ENCODE measurements around the gene PATZ1. TPM values are rescaled to one million over a fixed set of nuclear protein-coding genes. Genes with fewer than 3 reads are reported as not detected.

The PATZ1 gene
- total and polyA plus RNA-seq, 2 donors (not counting 3 experiments of a cell fraction or from before 2014, with no cell fraction given), result 19.7 to 23.7 TPM

DNA sequence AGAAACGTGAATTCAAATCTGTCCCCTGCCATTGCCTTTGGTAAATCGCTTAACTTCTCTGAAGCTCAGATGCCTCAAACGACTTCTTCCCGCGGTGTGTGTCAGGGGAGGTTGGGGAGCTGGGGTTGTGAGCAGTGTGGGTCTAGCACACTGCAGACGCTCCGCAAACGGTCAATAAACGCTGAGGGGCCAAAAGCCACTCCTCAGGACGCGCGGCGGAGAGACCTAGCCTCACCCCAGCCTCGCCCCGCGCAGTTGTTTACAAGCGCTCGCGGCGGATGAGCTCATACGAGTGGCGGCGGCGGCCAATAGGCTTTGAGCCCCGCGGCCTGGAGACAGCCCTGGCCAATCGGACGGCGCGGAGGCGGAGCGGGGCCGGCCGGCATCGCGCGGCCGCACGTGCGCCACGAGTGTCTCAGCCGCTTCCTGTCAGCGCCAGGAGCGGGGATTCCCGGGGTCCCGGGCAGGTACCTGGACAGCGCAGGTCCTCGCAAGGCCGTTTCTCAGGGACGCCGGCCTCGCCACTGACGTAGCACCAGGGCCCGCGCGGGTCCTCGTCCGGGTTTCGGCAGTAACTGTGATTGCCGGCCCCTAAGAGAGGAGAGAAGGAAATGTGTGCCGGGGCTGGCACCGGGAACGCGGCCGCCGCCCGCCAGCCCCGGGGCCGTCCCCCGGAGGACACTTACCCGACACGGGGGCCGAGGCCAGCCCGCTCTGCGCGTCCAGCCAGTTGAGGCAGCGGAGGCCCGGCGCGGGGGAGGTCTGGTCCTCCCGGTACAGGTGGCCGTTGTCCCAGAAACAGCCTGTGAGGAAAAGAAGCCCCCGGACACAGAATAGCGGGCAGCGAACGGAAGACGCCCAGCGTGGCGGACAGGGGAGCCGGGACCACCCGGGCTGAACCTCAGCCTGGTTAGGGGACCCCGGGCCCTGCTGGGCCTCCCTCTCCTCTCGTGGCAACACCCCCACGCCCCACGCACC, 55.4 kb downstream of the PATZ1 start:
- peak; percentile 86 for FAIRE-seq
- no peaks in the 10 kb centered on the region for H3K27me3 ChIP-seq (ENCODE audit: control insufficient read depth in 2 of 2, insufficient read depth in 2 of 2, low read length in 2 of 2)
- dilution Hi-C loops (cut with MboI; ENCODE audit: extremely low pct_ligation_motif_present, low sequenced_read_pairs) (no loop called here), intact Hi-C loops (cut with micrococcal nuclease) (loop anchor here (1.0 to 5.0 kb wide), 2 partner anchors 55 to 78 kb away; partner anchors contain the start of gene LIMK2)
- TSS peak; percentile 34 for BruUV-seq (replicated peaks)
- H3K4me3 ChIP-seq (replicated peaks in 1 of 3; ENCODE audit: insufficient read depth in 1 of 3, low read depth in 1 of 3, low read length in 3 of 3), result peak overlapping the region; percentile 41 to 69 (median 45)
- ChIA-PET CTCF (interaction anchor here (1.0 to 4.7 kb wide), 8 partner anchors 11 to 183 kb away, joined by 4 to 79 read pairs (median 11); partner anchors contain the start of gene SELENOM), POLR2A (interaction anchor here (0.7 kb wide), 1 partner anchor 110 kb away, joined by 3 read pairs; no protein-coding TSS in a partner anchor)
- H3K4me1 ChIP-seq (ENCODE audit: control insufficient read depth, extremely low read depth, insufficient read depth, low read length), result peaks cover 41% of the 10 kb centered on the region
- peak overlapping the region; percentile 91 for H3K4me2 ChIP-seq (ENCODE audit: insufficient read depth, low read length)
- H3K9me1 ChIP-seq (replicated peaks; ENCODE audit: control insufficient read depth, extremely low read depth, insufficient read depth, low read length), result no peaks in the 10 kb centered on the region
- TF ChIP-seq MYC (IDR thresholded peaks at IDR 0.05; ENCODE audit: low read depth, low read length) (peak; percentile 10), POLR2AphosphoS5 (IDR thresholded peaks at IDR 0.05; ENCODE audit: insufficient read depth, low read depth, low read length) (peak; percentile 74), POLR2A (IDR thresholded peaks at IDR 0.05; ENCODE audit: low read depth, low read length) (no peak)
- TF ChIP-seq, protein P1, sequence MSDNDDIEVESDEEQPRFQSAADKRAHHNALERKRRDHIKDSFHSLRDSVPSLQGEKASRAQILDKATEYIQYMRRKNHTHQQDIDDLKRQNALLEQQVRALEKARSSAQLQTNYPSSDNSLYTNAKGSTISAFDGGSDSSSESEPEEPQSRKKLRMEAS (IDR thresholded peaks at IDR 0.05; ENCODE audit: insufficient read depth, insufficient read length), result peak; percentile 90
- H4K20me1 ChIP-seq (replicated peaks; ENCODE audit: control insufficient read depth, extremely low read depth, insufficient read depth, low read length), result no peaks in the 10 kb centered on the region
- H3K27ac ChIP-seq (ENCODE audit: insufficient read depth, low read depth, low read length), result peak overlapping the region; percentile 50
- peak overlapping the region; percentile 98 for H2AFZ ChIP-seq (ENCODE audit: low read depth, low read length)
- no peaks in the 10 kb centered on the region for H3K79me2 ChIP-seq (ENCODE audit: control insufficient read depth, insufficient read depth, low read length)
- peak; percentile 96 for DNase-seq (ENCODE audit: low read depth, low spot score)
- peaks cover 0 to 7% of the 10 kb centered on the region in 2 experiments for H3K36me3 ChIP-seq (ENCODE audit: control insufficient read depth in 2 of 2, extremely low read depth in 1 of 2, insufficient read depth in 2 of 2, low read length in 2 of 2)
- H3K9me3 ChIP-seq (replicated peaks; ENCODE audit: control insufficient read depth, insufficient read depth, low read length), result no peaks in the 10 kb centered on the region
- H3K9ac ChIP-seq (replicated peaks; ENCODE audit: extremely low read depth, insufficient read depth, low read length), result peak overlapping the region; percentile 75

DNA sequence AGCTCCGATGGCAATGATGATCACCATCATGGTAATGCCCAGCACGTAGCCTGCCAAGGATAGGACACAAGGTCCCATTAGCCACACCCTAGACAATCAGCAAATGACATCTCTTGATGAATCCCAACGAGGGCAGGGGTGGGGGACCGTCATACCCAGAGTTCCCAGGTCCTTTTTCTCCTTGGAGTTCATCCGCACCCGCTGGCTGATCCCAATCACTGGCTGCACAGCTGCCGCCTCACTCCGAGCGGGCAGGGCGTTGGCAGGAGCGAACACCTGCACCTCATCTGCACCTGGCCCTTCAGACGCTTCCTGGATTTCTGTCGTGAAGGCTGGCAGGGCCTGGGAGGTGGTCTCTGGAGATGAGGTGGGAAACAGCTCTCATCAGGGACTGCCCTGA, 56.8 kb downstream of the PATZ1 start:
- Histone ChIP-seq H3K27ac (ENCODE audit: insufficient read depth, low read depth, low read length) (no peak overlapping the region), H2AFZ (ENCODE audit: low read depth, low read length) (no peak overlapping the region), H4K20me1 (replicated peaks; ENCODE audit: control insufficient read depth, extremely low read depth, insufficient read depth, low read length) (no peaks in the 10 kb centered on the region), H3K4me3 (replicated peaks in 1 of 3; ENCODE audit: insufficient read depth in 1 of 3, low read depth in 1 of 3, low read length in 3 of 3) (no peak overlapping the region), H3K9me1 (replicated peaks; ENCODE audit: control insufficient read depth, extremely low read depth, insufficient read depth, low read length) (no peaks in the 10 kb centered on the region), H3K27me3 (ENCODE audit: control insufficient read depth in 2 of 2, insufficient read depth in 2 of 2, low read length in 2 of 2) (no peaks in the 10 kb centered on the region), H3K4me1 (ENCODE audit: control insufficient read depth, extremely low read depth, insufficient read depth, low read length) (peaks cover 42% of the 10 kb centered on the region), H3K79me2 (ENCODE audit: control insufficient read depth, insufficient read depth, low read length) (no peaks in the 10 kb centered on the region), H3K9ac (replicated peaks; ENCODE audit: extremely low read depth, insufficient read depth, low read length) (no peak overlapping the region), H3K9me3 (replicated peaks; ENCODE audit: control insufficient read depth, insufficient read depth, low read length) (no peaks in the 10 kb centered on the region), H3K4me2 (ENCODE audit: insufficient read depth, low read length) (no peak overlapping the region), H3K36me3 (ENCODE audit: control insufficient read depth in 2 of 2, extremely low read depth in 1 of 2, insufficient read depth in 2 of 2, low read length in 2 of 2) (peaks cover 0 to 9% of the 10 kb centered on the region in 2 experiments)
- CTCF ChIA-PET, result interaction anchor here (2.6 to 4.7 kb wide), 2 partner anchors 17 to 24 kb away, joined by 18 to 79 read pairs; no protein-coding TSS in a partner anchor
- no TSS peak for BruUV-seq (replicated peaks)
- DNase-seq (ENCODE audit: low read depth, low spot score), result no peak
- intact Hi-C loops (cut with micrococcal nuclease), result no loop called here
- POLR2A ChIA-PET, result no interaction called here
- no peak for TF ChIP-seq MYC (IDR thresholded peaks at IDR 0.05; ENCODE audit: low read depth, low read length)
- no peak for TF ChIP-seq POLR2A (IDR thresholded peaks at IDR 0.05; ENCODE audit: low read depth, low read length)
- no peak for TF ChIP-seq GATA2 (IDR thresholded peaks at IDR 0.05; ENCODE audit: insufficient read depth, insufficient read length, low read depth, low read length)
- TF ChIP-seq, protein P1 (IDR thresholded peaks at IDR 0.05; ENCODE audit: insufficient read depth, insufficient read length), result no peak
- no peak for TF ChIP-seq EZH2 (IDR thresholded peaks at IDR 0.05; ENCODE audit: borderline replicate concordance, low read depth, low read length, severe bottlenecking)
- no peak for TF ChIP-seq JUN (IDR thresholded peaks at IDR 0.05; ENCODE audit: borderline replicate concordance, insufficient read depth, insufficient read length, low read depth)
- no peak for TF ChIP-seq POLR2AphosphoS5 (IDR thresholded peaks at IDR 0.05; ENCODE audit: insufficient read depth, low read depth, low read length)
- TF ChIP-seq, protein P2, sequence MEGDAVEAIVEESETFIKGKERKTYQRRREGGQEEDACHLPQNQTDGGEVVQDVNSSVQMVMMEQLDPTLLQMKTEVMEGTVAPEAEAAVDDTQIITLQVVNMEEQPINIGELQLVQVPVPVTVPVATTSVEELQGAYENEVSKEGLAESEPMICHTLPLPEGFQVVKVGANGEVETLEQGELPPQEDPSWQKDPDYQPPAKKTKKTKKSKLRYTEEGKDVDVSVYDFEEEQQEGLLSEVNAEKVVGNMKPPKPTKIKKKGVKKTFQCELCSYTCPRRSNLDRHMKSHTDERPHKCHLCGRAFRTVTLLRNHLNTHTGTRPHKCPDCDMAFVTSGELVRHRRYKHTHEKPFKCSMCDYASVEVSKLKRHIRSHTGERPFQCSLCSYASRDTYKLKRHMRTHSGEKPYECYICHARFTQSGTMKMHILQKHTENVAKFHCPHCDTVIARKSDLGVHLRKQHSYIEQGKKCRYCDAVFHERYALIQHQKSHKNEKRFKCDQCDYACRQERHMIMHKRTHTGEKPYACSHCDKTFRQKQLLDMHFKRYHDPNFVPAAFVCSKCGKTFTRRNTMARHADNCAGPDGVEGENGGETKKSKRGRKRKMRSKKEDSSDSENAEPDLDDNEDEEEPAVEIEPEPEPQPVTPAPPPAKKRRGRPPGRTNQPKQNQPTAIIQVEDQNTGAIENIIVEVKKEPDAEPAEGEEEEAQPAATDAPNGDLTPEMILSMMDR (IDR thresholded peaks at IDR 0.05; ENCODE audit: extremely low read depth in 1 of 2, insufficient read depth in 1 of 2, low read depth in 1 of 2, low read length in 2 of 2), result no peak
- TF ChIP-seq FOS (IDR thresholded peaks at IDR 0.05; ENCODE audit: borderline replicate concordance, insufficient read depth, low read length), result no peak
- dilution Hi-C loops (cut with MboI; ENCODE audit: extremely low pct_ligation_motif_present, low sequenced_read_pairs), result no loop called here
- no peak for FAIRE-seq
